ENCODE data around the gene MYH1. TPM values are rescaled to one million over a fixed set of nuclear protein-coding genes. Genes with fewer than 3 reads are reported as not detected.

The MYH1 gene
- not detected in 2 replicates for total RNA-seq (2011; cell fraction: chromatin; rRNA removed; ENCODE audit: low replicate concordance)
- not detected in 2 replicates for total RNA-seq (2011; cell fraction: nucleolus; rRNA removed)
- not detected in 2 replicates for total RNA-seq (2011; cell fraction: nucleoplasm; rRNA removed)
- total RNA-seq (2014; rRNA removed) (not detected in 2 replicates), total RNA-seq (2014; rRNA removed; fragmentation: Illumina TruSeq; extraction: Trizol) (not detected in 2 replicates), total RNA-seq (2015; rRNA removed; fragmentation: Illumina TruSeq; extraction: Trizol) (not detected in 2 replicates), total RNA-seq (2021) (not detected in 2 replicates), polyA plus RNA-seq (2011; rRNA removed) (not detected in 2 replicates), polyA plus RNA-seq (2014; fragmentation: Illumina TruSeq; extraction: Trizol) (not detected in 2 replicates), polyA plus RNA-seq (2014; fragmentation: Nextera tagmentation; extraction: Ambion mirVana) (not detected), polyA plus RNA-seq (2014; rRNA removed) (not detected in 2 replicates), polyA minus RNA-seq (2011; rRNA and poly(A)+ RNA removed) (not detected in 2 replicates), Bru-seq, nascent RNA (not detected), BruChase-seq, experiment 1, labeled RNA remaining after a 2-hour chase (not detected), BruChase-seq, experiment 2, labeled RNA remaining after a 6-hour chase (not detected)
- not detected in 2 replicates for polyA plus RNA-seq (2011; cell fraction: cytosol; rRNA removed)
- polyA plus RNA-seq (2011; cell fraction: nucleus; rRNA removed), result not detected in 2 replicates
- polyA plus RNA-seq (2012), result 0.01 TPM in 1 of 2 replicates, not detected in the other
- polyA minus RNA-seq (2011; cell fraction: cytosol; rRNA and poly(A)+ RNA removed), result not detected in 2 replicates
- not detected in 2 replicates for polyA minus RNA-seq (2011; cell fraction: nucleus; rRNA and poly(A)+ RNA removed)
- long read RNA-seq, experiment 1, result 0 reads
- long read RNA-seq, experiment 2, result 0 reads
- long read RNA-seq, experiment 3, result 0 reads

- Histone ChIP-seq H2AFZ (ENCODE audit: low read depth, low read length) (no peak within 1 kb of the TSS), H3K9ac (ENCODE audit: insufficient read depth in 1 of 2, low read depth in 2 of 2, low read length in 2 of 2) (no peak within 1 kb of the TSS), H3K4me2 (ENCODE audit: insufficient read depth, low read length) (no peak within 1 kb of the TSS), H3K79me2 (ENCODE audit: control insufficient read depth, insufficient read depth, low read length) (no peaks in the 10 kb centered on the region), H3K9me1 (ENCODE audit: control insufficient read depth, insufficient read depth, low read length) (no peaks in the 10 kb centered on the region), H3K4me3 (no peak within 1 kb of the TSS), H3K36me3 (ENCODE audit: control insufficient read depth, insufficient read depth, low read length) (no peaks in the 10 kb centered on the region), H3K27me3 (ENCODE audit: control insufficient read depth in 2 of 2, insufficient read depth in 2 of 2, low read length in 2 of 2) (no peaks in the 10 kb centered on the region), H4K20me1 (replicated peaks; ENCODE audit: control insufficient read depth, insufficient read depth, low read length) (no peaks in the 10 kb centered on the region), H3K4me1 (replicated peaks in 1 of 2; ENCODE audit: control insufficient read depth in 2 of 2, insufficient read depth in 2 of 2, low read length in 2 of 2) (no peaks in the 10 kb centered on the region), H3K27ac (ENCODE audit: extremely low read depth, low read depth, low read length) (no peak within 1 kb of the TSS), H3K9me3 (replicated peaks; ENCODE audit: control insufficient read depth, insufficient read depth, low read depth, low read length) (no peaks in the 10 kb centered on the region)
- CTCF ChIA-PET (ENCODE audit: low intra/inter-chr PET ratio), result no interaction called here
- in situ Hi-C loops (cut with MboI) (no loop called here), intact Hi-C loops (cut with micrococcal nuclease) (no loop called here)
- TF ChIP-seq SMARCB1 (IDR thresholded peaks at IDR 0.05; ENCODE audit: insufficient read length, low read depth), result no peak
- no peak for TF ChIP-seq BDP1 (IDR thresholded peaks at IDR 0.05; ENCODE audit: insufficient read depth, insufficient read length)
- no peak for TF ChIP-seq GABPB1 (CRISPR knock-in tag; IDR thresholded peaks at IDR 0.05)
- TF ChIP-seq CEBPG (CRISPR knock-in tag; IDR thresholded peaks at IDR 0.05), result no peak
- TF ChIP-seq CEBPG (tag; conservative IDR thresholded peaks at IDR 0.05 in 1 of 2, IDR thresholded peaks at IDR 0.05 in 1 of 2), result no peak
- 1% methylated on average over 10 of the region's 11 CpGs for WGBS (ENCODE audit: insufficient coverage, low coverage, missing lambda C conversion rate)
- BruUV-seq (replicated peaks), result no TSS peak
- POLR2A ChIA-PET, result no interaction called here
- DNase-seq (ENCODE audit: extremely low read depth in 1 of 4, low spot score in 3 of 4) (no peak), ATAC-seq (no peak), FAIRE-seq (no peak)
These were observed at the start of gene MYH1 for GRCh38 chr17:10518271-10519037. TSS of gene MYH1 (minus strand) at chr17:10518542. CDS start at chr17:10516642, 1,900 bp downstream.
